NCI-H1436 (cell line): ENCODE measurements around the gene PHOSPHO2.

Experiments
- DNase-seq: peaks from one replicate; lab custom pipeline; 2025; lab: John Stamatoyannopoulos, UW

Gene PHOSPHO2

GRCh38 chr2:169694113-169694893 is at the start of gene PHOSPHO2, which contains the start of gene CFAP210:
PHOSPHO2 (plus strand) TSS chr2:169694469; CDS start chr2:169700972, 6,503 bp downstream.
CFAP210 (minus strand) TSS chr2:169694405; CDS start chr2:169694327, 78 bp downstream.
- peak; percentile 97 for DNase-seq

- DNase-seq, result no peak
These were observed 46.8 kb upstream of the PHOSPHO2 start for GRCh38 chr2:169647496-169647895.

- DNase-seq, result no peak
These were observed 45.0 kb upstream of the PHOSPHO2 start for GRCh38 chr2:169649278-169649677.

- DNase-seq, result no peak
These were observed 40.6 kb upstream of the PHOSPHO2 start for GRCh38 chr2:169653636-169654035.

GRCh38 chr2:169656164-169656563 is 38.1 kb upstream of the PHOSPHO2 start:
- DNase-seq, result no peak

- DNase-seq, result no peak
These were observed 35.4 kb upstream of the PHOSPHO2 start for GRCh38 chr2:169658877-169659276.

GRCh38 chr2:169659320-169659719 is 34.9 kb upstream of the PHOSPHO2 start:
- no peak for DNase-seq

- peak; percentile 1 for DNase-seq
These were observed 33.0 kb upstream of the PHOSPHO2 start for GRCh38 chr2:169661265-169661664.

GRCh38 chr2:169662744-169663143 is 31.5 kb upstream of the PHOSPHO2 start:
- no peak for DNase-seq

GRCh38 chr2:169663247-169663646 is 31.0 kb upstream of the PHOSPHO2 start:
- DNase-seq, result no peak

GRCh38 chr2:169664600-169664977 is 29.7 kb upstream of the PHOSPHO2 start:
- DNase-seq, result no peak

GRCh38 chr2:169664978-169665930 is 29.0 kb upstream of the PHOSPHO2 start:
- DNase-seq, result no peak

GRCh38 chr2:169667583-169667982 is 26.7 kb upstream of the PHOSPHO2 start:
- DNase-seq, result no peak

GRCh38 chr2:169670215-169670651 is 24.0 kb upstream of the PHOSPHO2 start:
- DNase-seq, result no peak

GRCh38 chr2:169670937-169671336 is 23.3 kb upstream of the PHOSPHO2 start:
- no peak for DNase-seq

- DNase-seq, result no peak
These were observed 21.9 kb upstream of the PHOSPHO2 start for GRCh38 chr2:169672406-169672805.

- no peak for DNase-seq
These were observed 21.2 kb upstream of the PHOSPHO2 start for GRCh38 chr2:169673106-169673505.

GRCh38 chr2:169673921-169674320 is 20.3 kb upstream of the PHOSPHO2 start:
- no peak for DNase-seq

GRCh38 chr2:169676357-169676756 is 17.9 kb upstream of the PHOSPHO2 start:
- no peak for DNase-seq

GRCh38 chr2:169676850-169677249 is 17.4 kb upstream of the PHOSPHO2 start:
- DNase-seq, result no peak

GRCh38 chr2:169683054-169683424 is 11.2 kb upstream of the PHOSPHO2 start:
- no peak for DNase-seq

- DNase-seq, result no peak
These were observed 10.7 kb upstream of the PHOSPHO2 start for GRCh38 chr2:169683425-169684134.
